Upper lobe of left lung (tissue), 6 donors: Measurements from ENCODE around the gene CDY2B. TPM values are rescaled to one million over a fixed set of nuclear protein-coding genes. Genes with fewer than 3 reads are reported as not detected.
A peak's percentile ranks its signal among the peaks of the same experiment; 100 is the strongest.
"Not testable (repeated sequence)": the region's sequence is repeated elsewhere in the genome, so short reads cannot be mapped to it uniquely, and the experiment has no call there.

Experiments
- ATAC-seq, 2 donors: fragments of 200-7000 bp; cut with Tn5 transposase; one replicate each; pipeline ENCODE4 v1.9.1; 2022; ENCODE audit warnings: mild to moderate bottlenecking in 2 of 2, moderate library complexity in 2 of 2; ENCODE audit not compliant: low FRiP score in 2 of 2
- DNase-seq, 2 donors: peaks; one replicate each; pipeline ENCODE4 v3.0.0-alpha.2; 2019 to 2020
- H3K27ac ChIP-seq, 4 donors: fragments of 200-600 bp; sonication (generic); one replicate each; pipeline ENCODE4 v1.5.1; 2016 to 2019
- H3K27me3 ChIP-seq, 4 donors: fragments of 200-600 bp; sonication (generic); one replicate each; pipeline ENCODE4 v1.5.1; 2017 to 2019
- H3K36me3 ChIP-seq, 4 donors: fragments of 200-600 bp; sonication (generic); one replicate each; pipeline ENCODE4 v1.5.1; 2016 to 2019
- H3K4me1 ChIP-seq, 4 donors: fragments of 200-600 bp; sonication (generic); one replicate each; pipeline ENCODE4 v1.5.1; 2018 to 2019
- H3K4me3 ChIP-seq, 4 donors: fragments of 200-600 bp; sonication (generic); one replicate each; pipeline ENCODE4 v1.5.1; 2017 to 2019; ENCODE audit warnings: mild to moderate bottlenecking in 2 of 4, moderate library complexity in 1 of 4
- H3K9me3 ChIP-seq, 4 donors: fragments of 200-600 bp; sonication (generic); one replicate each; pipeline ENCODE4 v1.5.1; 2018 to 2019
- WGBS, 2 donors: methylation state at CpG; one replicate each; pipeline ENCODE4 v1.1.5; 2017 to 2018; 5-methylcytosine and 5-hydroxymethylcytosine counted together
- total RNA-seq, 6 donors: library from RNA; depleted of rRNA in 4 of 6; stranded (reverse); fragments of >200 nt in 4 of 6; gene quantifications; one replicate each; pipeline versions ENCODE4 v1.1.0 to v1.2.1, GENCODE V29; 2016 to 2021
- donor health status: DM: no; HTN: no; CAD: no; lungs with moderate emphysema.
- donor health status: DM: no; HTN: yes; CAD: no; lungs with severe emphysema.

Gene CDY2B
- total RNA-seq, result not detected

GRCh38 chrY:17880120-17880519 lies at the start of gene CDY2B:
CDY2B (minus strand) TSS chrY:17880220; CDS start chrY:17879892, 328 bp downstream.
- not testable (repeated sequence) for H3K36me3 ChIP-seq, H3K9me3 ChIP-seq, H3K4me3 ChIP-seq, H3K4me1 ChIP-seq, DNase-seq, ATAC-seq, H3K27ac ChIP-seq, H3K27me3 ChIP-seq
- no CpG with 5 or more reads among the region's 2 CpGs for WGBS, 2 donors

- H3K27ac ChIP-seq, DNase-seq, H3K9me3 ChIP-seq, H3K27me3 ChIP-seq, H3K4me1 ChIP-seq, ATAC-seq, H3K36me3 ChIP-seq, H3K4me3 ChIP-seq: not testable (repeated sequence)
- no CpG with 5 or more reads among the region's 3 CpGs for WGBS, 2 donors
Observed at GRCh38 chrY:17908009-17908408, 28.0 kb upstream of the CDY2B start.

DNA sequence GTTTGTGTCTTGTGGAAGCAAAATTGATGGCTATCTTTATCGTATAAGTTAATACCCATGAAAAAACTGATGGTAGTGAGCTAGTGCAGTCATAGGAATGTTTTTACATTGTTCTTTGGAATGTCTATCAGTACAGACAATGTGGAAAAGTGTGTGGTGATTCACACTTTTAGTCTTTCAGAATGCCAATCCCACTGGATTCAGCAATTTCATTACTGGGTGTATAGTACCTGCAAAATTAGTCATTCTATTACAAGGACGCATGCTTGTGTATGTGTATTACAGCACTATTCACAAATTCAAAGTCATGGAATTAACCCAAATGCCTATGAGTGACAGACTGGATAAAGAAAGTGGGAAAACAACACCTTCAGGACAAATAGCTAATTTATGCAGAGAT lies 27.3 kb upstream of the CDY2B start:
- H3K9me3 ChIP-seq, ATAC-seq, H3K27me3 ChIP-seq, H3K36me3 ChIP-seq, H3K4me1 ChIP-seq, DNase-seq, H3K4me3 ChIP-seq, H3K27ac ChIP-seq: not testable (repeated sequence)
- no CpG with 5 or more reads among the region's 2 CpGs for WGBS, 2 donors

DNA sequence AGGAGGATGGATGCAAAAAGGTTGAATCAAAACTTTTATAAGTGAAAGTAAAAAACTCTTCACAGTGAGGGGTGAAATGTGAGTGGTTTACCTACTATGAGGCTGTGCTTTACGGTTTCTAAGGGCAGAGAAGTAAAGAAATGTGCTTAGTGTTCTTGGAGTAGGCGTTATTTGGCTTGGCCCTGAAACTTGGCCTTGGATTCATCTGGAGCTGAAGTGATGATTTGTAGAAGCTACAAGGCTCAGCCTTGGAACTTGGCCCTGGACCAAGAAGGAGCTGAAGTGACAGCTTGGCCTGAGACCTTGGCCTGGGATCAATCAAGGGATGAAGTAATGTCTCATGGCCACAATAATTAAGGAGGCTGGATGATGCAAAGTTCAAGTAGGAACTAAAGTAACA lies 1.7 kb upstream of the CDY2B start:
- no CpG with 5 or more reads among the region's 2 CpGs for WGBS, 2 donors
- ATAC-seq, result peak in 1 of 2 donors; percentile 74
- H3K4me1 ChIP-seq, H3K27ac ChIP-seq, H3K4me3 ChIP-seq, H3K36me3 ChIP-seq, DNase-seq, H3K9me3 ChIP-seq, H3K27me3 ChIP-seq: not testable (repeated sequence)

DNA sequence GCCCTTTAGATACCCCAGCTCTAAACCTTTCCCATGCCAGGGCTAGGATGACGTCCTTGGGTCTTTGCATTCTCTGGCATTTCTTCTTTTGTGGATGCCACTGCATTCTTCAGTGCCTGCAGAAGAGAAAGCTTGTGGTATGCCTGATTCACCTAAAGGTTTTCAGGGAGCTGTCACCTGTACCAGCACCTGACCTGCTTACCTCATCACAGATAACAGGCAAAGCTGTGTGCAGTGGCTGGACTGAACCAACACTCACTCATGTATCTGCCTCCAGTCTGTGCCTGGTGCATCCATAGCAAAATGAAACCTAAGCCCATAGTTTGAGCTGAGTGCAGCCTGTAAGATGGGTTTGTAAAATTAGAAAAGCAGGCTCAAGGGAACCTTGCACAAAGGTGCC lies 3.3 kb downstream of the CDY2B start:
- not testable (repeated sequence) for H3K27me3 ChIP-seq, H3K36me3 ChIP-seq, H3K4me3 ChIP-seq, H3K9me3 ChIP-seq, DNase-seq, H3K27ac ChIP-seq, ATAC-seq, H3K4me1 ChIP-seq
- WGBS, 2 donors, result no CpG with 5 or more reads among the region's 1 CpG

DNA sequence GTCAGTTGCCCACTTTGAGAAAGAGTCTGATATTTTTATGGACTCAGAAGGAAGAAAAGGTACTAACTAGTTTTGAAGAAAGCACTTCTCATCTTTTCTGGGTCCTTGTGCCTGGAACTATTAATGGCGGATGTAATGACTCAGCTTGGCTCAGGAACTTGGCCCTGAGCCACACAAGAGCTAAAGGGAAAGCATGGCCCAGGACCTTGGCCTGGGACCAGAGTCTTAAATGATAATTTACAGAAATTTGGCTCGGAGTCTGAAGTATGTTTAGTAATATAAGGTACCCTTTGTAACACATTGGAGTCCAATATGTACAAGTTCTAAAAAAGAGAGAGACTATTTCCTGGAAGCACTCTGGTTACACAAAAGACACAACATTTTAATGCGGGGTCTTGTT lies 4.6 kb downstream of the CDY2B start:
- H3K27ac ChIP-seq, H3K4me3 ChIP-seq, ATAC-seq, H3K27me3 ChIP-seq, H3K4me1 ChIP-seq, H3K9me3 ChIP-seq, H3K36me3 ChIP-seq, DNase-seq: not testable (repeated sequence)
- WGBS, 2 donors, result no CpG with 5 or more reads among the region's 3 CpGs

DNA sequence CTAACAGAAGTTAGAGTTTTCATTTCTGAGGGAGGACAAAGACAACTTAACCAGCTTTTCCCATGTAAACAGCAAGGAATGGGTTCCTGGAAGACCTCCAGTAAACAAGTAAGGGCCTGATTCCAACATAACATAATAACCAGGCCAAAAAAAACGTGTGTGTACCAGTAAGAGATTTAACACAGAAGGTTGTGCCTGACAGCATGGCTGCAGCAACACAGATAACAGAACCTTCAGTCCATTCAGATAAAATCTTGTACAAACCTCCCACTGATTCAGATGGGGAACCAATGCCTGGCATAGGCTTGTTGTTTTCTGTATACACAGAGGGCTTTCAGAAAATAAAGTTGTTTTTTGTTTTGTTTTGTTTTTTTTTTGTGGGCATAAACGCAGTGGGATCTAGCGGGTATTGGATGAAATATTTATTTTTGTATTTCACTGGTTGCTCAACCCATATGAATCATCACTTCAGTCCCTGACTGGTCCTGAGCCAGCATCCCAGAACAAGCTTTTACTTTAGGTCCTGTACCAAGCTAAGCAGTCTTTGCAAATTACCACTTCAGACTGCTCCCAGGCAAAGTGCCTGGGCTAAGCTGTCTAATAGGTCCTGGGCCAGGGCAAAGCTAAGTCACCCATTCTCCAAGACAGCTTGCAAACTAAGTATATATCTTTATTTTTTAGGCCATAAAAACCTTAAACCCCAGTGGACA lies 8.7 kb downstream of the CDY2B start:
- DNase-seq, H3K27me3 ChIP-seq, H3K27ac ChIP-seq, H3K36me3 ChIP-seq, H3K4me3 ChIP-seq, H3K9me3 ChIP-seq, H3K4me1 ChIP-seq: not testable (repeated sequence)
- WGBS, 2 donors, result no CpG with 5 or more reads among the region's 3 CpGs
- ATAC-seq, result peak in 1 of 2 donors; percentile 79

DNA sequence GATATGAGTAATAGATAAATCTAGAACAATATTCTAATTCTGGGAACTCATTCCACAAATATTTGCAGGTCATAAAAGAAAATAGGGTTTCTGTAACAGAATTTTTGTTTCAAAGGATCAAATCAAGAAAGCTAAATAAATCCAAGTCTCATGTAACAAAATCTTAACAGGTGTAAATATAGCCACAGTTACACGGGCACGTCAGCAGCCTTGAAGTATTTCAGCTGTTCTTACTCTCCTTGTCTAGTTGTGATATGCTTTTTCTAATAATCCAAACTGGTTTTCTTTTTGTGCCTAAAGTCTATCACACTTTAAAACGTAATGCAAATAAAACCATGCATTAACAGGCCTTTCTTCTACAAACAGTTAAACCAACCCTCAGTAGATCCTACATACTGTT lies 9.3 kb downstream of the CDY2B start:
- H3K27ac ChIP-seq, H3K4me3 ChIP-seq, H3K9me3 ChIP-seq, H3K27me3 ChIP-seq, H3K36me3 ChIP-seq, DNase-seq, ATAC-seq, H3K4me1 ChIP-seq: not testable (repeated sequence)
- whole genome bisulfite sequencing, 2 donors, result no CpG with 5 or more reads among the region's 3 CpGs

- not testable (repeated sequence) for H3K9me3 ChIP-seq, DNase-seq, H3K4me1 ChIP-seq, H3K4me3 ChIP-seq, H3K27ac ChIP-seq, H3K27me3 ChIP-seq, ATAC-seq, H3K36me3 ChIP-seq
- WGBS, 2 donors, result no CpG with 5 or more reads among the region's 4 CpGs
Observed at GRCh38 chrY:17867850-17868249, 12.2 kb downstream of the CDY2B start.

DNA sequence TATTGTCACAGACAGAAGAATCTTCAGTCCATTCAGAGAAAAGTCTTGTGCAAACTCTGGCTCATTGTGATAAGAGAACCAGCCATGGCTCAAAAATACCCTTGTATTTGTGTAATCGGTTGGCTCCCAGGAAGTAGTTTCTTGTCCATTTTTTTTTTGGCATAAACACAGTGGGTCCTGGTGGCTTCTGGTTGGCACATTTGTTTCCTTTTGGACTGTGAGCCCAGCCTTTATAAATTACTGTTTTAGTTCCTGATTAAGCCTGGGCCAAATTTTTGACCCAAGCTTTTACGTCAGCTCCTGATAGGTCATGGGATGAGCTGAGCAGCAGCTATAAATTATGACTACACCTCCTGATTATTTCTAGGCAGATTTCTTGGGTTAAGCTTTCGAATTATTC lies 19.4 kb downstream of the CDY2B start:
- not testable (repeated sequence) for H3K9me3 ChIP-seq, H3K27me3 ChIP-seq, H3K27ac ChIP-seq, H3K4me1 ChIP-seq, DNase-seq, H3K36me3 ChIP-seq, H3K4me3 ChIP-seq
- no CpG with 5 or more reads among the region's 3 CpGs for WGBS, 2 donors
- ATAC-seq, result peak in 1 of 2 donors; percentile 43

DNA sequence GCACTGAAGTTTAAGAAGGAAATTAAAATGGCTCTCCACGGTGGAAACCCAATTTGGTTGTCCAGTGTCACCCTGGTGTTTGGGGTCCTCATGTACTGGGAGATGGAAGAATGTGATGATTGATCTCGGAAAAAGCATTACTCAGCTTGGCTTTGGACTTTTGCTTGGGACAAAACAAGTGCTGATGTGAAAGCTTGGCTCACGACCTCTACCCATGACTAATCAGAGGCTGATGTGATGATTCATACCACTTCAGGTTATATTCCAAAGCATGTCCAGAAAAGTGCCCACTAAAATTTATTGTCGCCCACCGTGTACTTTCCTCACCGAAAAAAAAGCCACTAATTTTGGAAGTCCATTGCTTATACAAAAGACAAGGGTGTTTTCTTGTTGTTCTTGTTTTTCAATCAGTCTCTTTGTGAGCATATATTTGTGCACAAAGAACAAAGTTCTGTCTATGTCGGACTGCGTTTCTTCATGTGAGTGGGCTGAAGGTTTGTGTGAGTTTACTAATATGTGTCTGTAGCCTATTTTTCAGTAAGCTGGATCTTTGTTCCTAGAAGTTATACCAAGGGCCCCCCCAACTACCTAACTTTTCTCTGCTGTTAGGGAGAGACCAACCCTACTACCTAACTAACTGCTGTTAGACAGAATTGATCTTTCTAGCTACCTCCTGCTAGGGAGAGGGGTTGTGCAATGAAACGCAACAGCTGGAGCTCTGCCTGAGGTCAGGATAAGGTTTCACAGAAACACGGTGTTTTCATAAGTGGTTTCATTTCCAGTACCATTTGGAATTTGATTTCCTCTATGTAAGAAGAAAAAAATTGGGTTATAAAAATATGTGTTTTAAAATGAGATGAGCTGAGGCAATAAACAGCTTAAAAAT lies 22.8 kb downstream of the CDY2B start:
- not testable (repeated sequence) for DNase-seq, H3K9me3 ChIP-seq, H3K4me3 ChIP-seq, H3K27me3 ChIP-seq, H3K4me1 ChIP-seq, H3K27ac ChIP-seq, H3K36me3 ChIP-seq
- no CpG with 5 or more reads among the region's 10 CpGs for WGBS, 2 donors
- peak in 1 of 2 donors; percentile 79 for ATAC-seq

DNA sequence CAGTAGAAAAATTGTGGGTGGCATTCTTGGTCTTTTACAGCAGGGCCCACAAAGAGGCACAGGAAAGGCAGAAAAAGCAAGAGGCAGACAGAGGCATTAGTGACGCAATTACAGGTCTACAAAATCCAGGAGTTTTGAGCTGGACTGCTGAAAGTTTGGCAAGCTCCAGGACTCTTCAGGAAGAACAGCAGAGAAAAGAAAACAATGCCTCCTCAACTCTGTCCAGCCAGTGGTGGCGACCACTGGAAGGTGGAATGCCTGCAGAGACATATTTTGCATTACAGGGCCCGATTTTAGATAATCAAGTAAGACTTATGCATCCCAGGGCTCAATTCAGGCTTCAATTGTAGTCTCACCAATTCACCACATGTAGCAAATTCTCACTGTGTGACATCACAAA lies 23.5 kb downstream of the CDY2B start:
- not testable (repeated sequence) for H3K4me3 ChIP-seq, H3K9me3 ChIP-seq, DNase-seq, H3K27me3 ChIP-seq, H3K4me1 ChIP-seq, H3K36me3 ChIP-seq, H3K27ac ChIP-seq
- peak in 1 of 2 donors; percentile 31 for ATAC-seq
- no CpG with 5 or more reads among the region's 3 CpGs for WGBS, 2 donors

- not testable (repeated sequence) for H3K36me3 ChIP-seq, H3K4me1 ChIP-seq, H3K27ac ChIP-seq, H3K4me3 ChIP-seq, ATAC-seq, DNase-seq, H3K9me3 ChIP-seq, H3K27me3 ChIP-seq
- no CpG with 5 or more reads among the region's 4 CpGs for WGBS, 2 donors
Observed at GRCh38 chrY:17849131-17849530, 30.9 kb downstream of the CDY2B start.
